GM18502 (cell line): ENCODE results near the gene BEND2.

Experiments
- ATAC-seq: cut with Tn5 transposase; IDR thresholded peaks from one replicate; pipeline ENCODE4 v1.9.1; 2021; ENCODE audit warnings: mild to moderate bottlenecking; ENCODE audit not compliant: unreplicated experiment, poor library complexity

BEND2 gene

DNA sequence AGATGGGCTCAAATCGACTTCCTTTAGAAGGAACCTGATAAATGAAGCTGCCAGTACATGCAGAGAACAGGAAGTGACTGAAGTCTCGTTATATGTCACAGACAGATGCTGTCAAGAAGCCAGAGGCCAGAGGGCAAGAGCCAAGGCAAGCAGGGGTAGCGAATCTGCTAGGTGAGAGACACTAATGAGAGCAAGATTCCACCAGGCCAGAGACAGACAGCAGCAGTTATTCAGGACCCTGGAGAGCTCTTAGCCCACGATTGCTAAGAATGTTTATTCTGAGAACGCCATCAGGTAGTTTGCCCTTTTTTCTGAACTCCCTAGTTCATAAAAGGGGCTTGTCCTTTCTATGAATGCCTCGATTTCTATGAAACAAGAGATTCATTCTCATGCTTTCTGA, 73.7 kb downstream of the BEND2 start:
- ATAC-seq = no peak

DNA sequence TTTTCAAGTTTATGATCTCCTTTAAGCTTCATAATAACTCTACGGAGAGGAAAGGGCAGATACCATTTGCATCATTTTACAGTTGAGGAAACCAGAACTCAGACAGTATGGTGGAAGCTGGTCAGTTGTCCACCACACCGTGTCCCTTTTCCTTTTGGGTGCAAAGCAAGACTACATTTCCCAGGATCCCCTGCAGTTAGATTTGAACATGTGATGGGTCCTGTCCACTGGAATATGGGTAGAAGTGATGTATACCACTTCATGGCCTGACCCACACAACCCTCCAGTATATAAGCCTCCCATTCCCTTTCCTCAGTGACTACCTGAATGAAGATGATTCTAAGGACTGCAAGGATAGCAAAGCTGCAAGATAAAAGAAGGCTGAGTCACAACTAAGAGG, 74.7 kb downstream of the BEND2 start:
- no peak for ATAC-seq

DNA sequence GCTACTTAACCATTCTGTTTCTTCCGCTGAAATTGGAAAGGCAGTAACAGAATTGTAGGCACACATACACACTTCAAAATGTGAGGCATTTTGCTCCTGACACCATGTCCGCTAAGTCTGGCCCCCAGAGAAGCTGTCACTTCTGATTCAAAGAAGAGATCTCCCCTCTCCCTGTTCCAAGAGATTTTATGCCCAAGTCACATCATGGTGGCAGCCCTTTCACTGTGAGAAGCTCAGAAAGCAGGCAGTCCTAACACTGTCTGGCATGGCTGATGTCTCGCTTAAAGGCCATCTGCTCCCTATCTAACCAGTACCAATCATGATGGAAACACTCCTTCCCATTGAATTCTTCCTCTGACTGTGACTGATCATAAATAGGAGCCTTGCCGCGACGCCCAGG, 83.9 kb downstream of the BEND2 start:
- no peak for ATAC-seq

DNA sequence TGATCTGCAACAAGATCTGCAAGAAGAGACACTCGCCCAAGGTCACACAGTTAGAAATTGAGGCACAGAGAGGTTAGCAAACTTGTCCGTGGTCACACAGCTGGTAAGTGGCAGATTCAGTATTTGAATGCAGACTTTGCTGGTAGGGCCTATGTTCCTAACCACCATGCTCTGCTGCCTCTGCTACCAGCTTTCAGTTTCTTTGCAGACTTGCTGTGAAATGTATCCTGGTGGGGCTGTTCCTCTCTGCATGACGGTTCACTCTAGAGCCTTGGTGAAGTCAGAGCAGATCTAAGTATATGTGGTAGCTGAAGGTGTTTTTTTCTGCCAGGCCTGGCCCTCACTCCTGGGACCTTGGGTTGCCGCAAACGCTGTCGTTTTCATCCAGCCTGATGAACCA, 87.1 kb downstream of the BEND2 start:
- no peak for ATAC-seq

DNA sequence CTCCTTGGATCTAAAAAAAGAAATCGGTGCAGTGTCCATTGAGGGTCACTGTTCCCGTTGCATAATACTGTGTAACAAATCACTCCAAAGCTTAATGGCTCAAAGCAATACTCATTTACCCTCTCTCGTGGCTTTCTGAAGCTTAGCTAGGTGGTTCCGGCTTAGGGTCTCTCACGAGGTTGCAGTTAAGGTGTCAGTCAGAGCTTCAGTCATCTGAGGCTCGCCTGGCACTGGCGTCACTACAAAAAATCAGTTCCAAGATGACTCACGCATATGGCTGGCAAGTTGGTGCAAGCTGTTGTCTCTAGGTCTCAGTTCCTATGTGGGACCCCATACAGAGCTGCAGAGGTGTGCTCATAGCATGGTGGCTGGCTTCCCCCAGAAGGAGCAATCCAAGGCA, 91.0 kb downstream of the BEND2 start:
- ATAC-seq = no peak

DNA sequence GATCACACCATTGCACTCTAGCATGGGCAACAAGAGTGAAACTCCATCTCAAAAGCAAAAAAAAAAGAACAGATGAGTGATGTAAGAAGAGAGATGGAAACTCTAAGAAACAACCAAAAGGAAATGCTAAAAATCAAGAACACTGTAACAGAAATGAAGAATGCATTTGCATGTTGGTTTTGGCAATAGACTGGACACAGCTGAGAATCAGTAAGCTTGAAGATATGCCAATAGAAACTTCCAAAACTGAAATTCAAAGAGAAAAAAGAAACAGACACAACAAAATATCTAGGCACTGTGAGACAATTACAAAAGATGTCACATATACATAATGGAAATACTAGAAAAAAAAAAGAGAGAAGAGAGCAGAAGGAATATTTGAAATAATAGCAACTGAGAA, 93.7 kb downstream of the BEND2 start:
- ATAC-seq = no peak

DNA sequence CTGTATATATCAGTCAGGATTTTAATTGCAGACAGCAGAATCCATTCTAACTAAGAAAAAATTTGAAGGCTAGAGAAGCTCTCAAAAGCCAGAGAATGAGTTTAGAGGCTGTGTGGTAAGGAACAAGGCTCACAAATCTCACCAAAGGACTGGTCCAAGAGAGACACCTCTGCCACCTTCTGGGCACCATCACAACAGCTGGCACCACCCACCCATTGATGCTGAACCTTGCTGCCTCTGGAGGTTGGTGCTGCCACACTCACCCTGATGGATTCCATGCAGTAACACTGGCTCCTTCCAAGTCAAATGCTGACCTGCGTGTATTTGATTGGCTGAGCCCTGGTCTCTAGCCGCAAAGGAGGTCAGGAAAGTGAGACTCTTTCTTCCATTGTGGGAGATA, 100.8 kb downstream of the BEND2 start:
- no peak for ATAC-seq
